ENCODE measurements around the gene APOC1. TPM values are rescaled to one million over a fixed set of nuclear protein-coding genes. Genes with fewer than 3 reads are reported as not detected.

Gene APOC1
- total RNA-seq, 1 experiment from 2014 or later, result 86.5 TPM

- TF ChIP-seq AFF4 (CRISPR knock-in tag; IDR thresholded peaks at IDR 0.05; ENCODE audit: borderline replicate concordance) (no peak), ZNF281 (CRISPR knock-in tag; IDR thresholded peaks at IDR 0.05) (no peak), ERG (CRISPR knock-in tag; IDR thresholded peaks at IDR 0.05) (no peak)
- TF ChIP-seq, protein P1, sequence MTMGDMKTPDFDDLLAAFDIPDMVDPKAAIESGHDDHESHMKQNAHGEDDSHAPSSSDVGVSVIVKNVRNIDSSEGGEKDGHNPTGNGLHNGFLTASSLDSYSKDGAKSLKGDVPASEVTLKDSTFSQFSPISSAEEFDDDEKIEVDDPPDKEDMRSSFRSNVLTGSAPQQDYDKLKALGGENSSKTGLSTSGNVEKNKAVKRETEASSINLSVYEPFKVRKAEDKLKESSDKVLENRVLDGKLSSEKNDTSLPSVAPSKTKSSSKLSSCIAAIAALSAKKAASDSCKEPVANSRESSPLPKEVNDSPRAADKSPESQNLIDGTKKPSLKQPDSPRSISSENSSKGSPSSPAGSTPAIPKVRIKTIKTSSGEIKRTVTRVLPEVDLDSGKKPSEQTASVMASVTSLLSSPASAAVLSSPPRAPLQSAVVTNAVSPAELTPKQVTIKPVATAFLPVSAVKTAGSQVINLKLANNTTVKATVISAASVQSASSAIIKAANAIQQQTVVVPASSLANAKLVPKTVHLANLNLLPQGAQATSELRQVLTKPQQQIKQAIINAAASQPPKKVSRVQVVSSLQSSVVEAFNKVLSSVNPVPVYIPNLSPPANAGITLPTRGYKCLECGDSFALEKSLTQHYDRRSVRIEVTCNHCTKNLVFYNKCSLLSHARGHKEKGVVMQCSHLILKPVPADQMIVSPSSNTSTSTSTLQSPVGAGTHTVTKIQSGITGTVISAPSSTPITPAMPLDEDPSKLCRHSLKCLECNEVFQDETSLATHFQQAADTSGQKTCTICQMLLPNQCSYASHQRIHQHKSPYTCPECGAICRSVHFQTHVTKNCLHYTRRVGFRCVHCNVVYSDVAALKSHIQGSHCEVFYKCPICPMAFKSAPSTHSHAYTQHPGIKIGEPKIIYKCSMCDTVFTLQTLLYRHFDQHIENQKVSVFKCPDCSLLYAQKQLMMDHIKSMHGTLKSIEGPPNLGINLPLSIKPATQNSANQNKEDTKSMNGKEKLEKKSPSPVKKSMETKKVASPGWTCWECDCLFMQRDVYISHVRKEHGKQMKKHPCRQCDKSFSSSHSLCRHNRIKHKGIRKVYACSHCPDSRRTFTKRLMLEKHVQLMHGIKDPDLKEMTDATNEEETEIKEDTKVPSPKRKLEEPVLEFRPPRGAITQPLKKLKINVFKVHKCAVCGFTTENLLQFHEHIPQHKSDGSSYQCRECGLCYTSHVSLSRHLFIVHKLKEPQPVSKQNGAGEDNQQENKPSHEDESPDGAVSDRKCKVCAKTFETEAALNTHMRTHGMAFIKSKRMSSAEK (CRISPR knock-in tag; IDR thresholded peaks at IDR 0.05; ENCODE audit: borderline replicate concordance), result no peak
Measured at GRCh38 chr19:44942067-44942571, 27.7 kb downstream of the APOC1 start, which contains the start of gene APOC4 (continued).

GRCh38 chr19:44943801-44944249 is 29.4 kb downstream of the APOC1 start:
- no peaks in the 10 kb centered on the region for H3K9me3 Mint-ChIP-seq
- no peak overlapping the region; the same call in 1 of the 2 replicates for H3K27ac Mint-ChIP-seq
- TF ChIP-seq, protein P2, sequence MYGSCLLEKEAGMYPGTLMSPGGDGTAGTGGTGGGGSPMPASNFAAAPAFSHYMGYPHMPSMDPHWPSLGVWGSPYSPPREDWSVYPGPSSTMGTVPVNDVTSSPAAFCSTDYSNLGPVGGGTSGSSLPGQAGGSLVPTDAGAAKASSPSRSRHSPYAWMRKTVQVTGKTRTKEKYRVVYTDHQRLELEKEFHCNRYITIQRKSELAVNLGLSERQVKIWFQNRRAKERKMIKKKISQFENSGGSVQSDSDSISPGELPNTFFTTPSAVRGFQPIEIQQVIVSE (CRISPR knock-in tag; IDR thresholded peaks at IDR 0.05; ENCODE audit: borderline replicate concordance), result no peak
- H3K4me3 Mint-ChIP-seq, result no peak overlapping the region
- no peaks in the 10 kb centered on the region; the same call in none of the 2 replicates for H3K27me3 Mint-ChIP-seq (ENCODE audit: low read depth)
- CTCF ChIA-PET, result interaction anchor here (1.5 kb wide), 1 partner anchor 8 kb away, joined by 6 read pairs; no protein-coding TSS in a partner anchor
- H3K36me3 Mint-ChIP-seq, result no peaks in the 10 kb centered on the region
- ATAC-seq (no peak), DNase-seq (ENCODE audit: low spot score) (no peak)
- H3K4me1 Mint-ChIP-seq, result no peaks in the 10 kb centered on the region
- POLR2A ChIA-PET, result no interaction called here

- POLR2A ChIA-PET, result no interaction called here
Measured at GRCh38 chr19:44947041-44947581, 32.7 kb downstream of the APOC1 start.

More at GRCh38 chr19:44947041-44947581, 32.7 kb downstream of the APOC1 start:
- DNase-seq (ENCODE audit: low spot score) (no peak), ATAC-seq (no peak)
- no peaks in the 10 kb centered on the region; the same call in none of the 2 replicates for H3K27me3 Mint-ChIP-seq (ENCODE audit: low read depth)
- H3K4me3 Mint-ChIP-seq, result no peak overlapping the region
- TF ChIP-seq ZNF512 (CRISPR knock-in tag; IDR thresholded peaks at IDR 0.05; ENCODE audit: borderline replicate concordance) (no peak), SP1 (CRISPR knock-in tag; conservative IDR thresholded peaks at IDR 0.05) (no peak), FOXK1 (CRISPR knock-in tag; IDR thresholded peaks at IDR 0.05) (no peak), TP53 (CRISPR knock-in tag; IDR thresholded peaks at IDR 0.05) (no peak), ESRRA (CRISPR knock-in tag; IDR thresholded peaks at IDR 0.05; ENCODE audit: borderline replicate concordance) (no peak), ZNF232 (CRISPR knock-in tag; IDR thresholded peaks at IDR 0.05) (no peak), IRF1 (CRISPR knock-in tag; IDR thresholded peaks at IDR 0.05) (no peak)
- H3K27ac Mint-ChIP-seq, result no peak overlapping the region
- no peaks in the 10 kb centered on the region for H3K4me1 Mint-ChIP-seq
- no peaks in the 10 kb centered on the region for H3K36me3 Mint-ChIP-seq
- H3K9me3 Mint-ChIP-seq, result no peaks in the 10 kb centered on the region
- CTCF ChIA-PET, result interaction anchor here (0.7 to 1.1 kb wide), 2 partner anchors 43 to 70 kb away, joined by 3 read pairs; no protein-coding TSS in a partner anchor
